CD4-positive, alpha-beta T cell (primary cell): ENCODE data around the gene SRR. TPM values are rescaled to one million over a fixed set of nuclear protein-coding genes. Genes with fewer than 3 reads are reported as not detected.

ENCODE experiments used
- ATAC-seq: fragments of 200-7000 bp; cut with Tn5 transposase; one replicate; pipeline ENCODE4 v1.10.0; 2022; ENCODE audit warnings: mild to moderate bottlenecking; ENCODE audit not compliant: poor library complexity
- CTCF ChIA-PET: fragments of 350-600 bp; sonication (Branson Sonifier 250); formaldehyde crosslinking; loops from one replicate; lab custom pipeline; 2021; ENCODE audit warnings: antibody characterized with exemption, inconsistent platforms; lab: Charles Lee
- POLR2A ChIA-PET: fragments of 350-600 bp; sonication (Branson Sonifier 250); formaldehyde crosslinking; loops from one replicate; lab custom pipeline; 2021; ENCODE audit warnings: antibody characterized with exemption, inconsistent platforms; lab: Charles Lee
- DNase-seq, 14 experiments: peaks; one replicate each; pipeline ENCODE4 v3.0.0-alpha.2; 2013 to 2020; ENCODE audit warnings: mixed read lengths in 2 of 14
- H3K27ac ChIP-seq, 2 donors: one replicate each; pipeline versions ENCODE4 v1.5.1 to v1.7.0; 2013; ENCODE audit warnings: low read length in 2 of 2, low read depth in 1 of 2, mild to moderate bottlenecking in 1 of 2
- H3K27me3 ChIP-seq, 2 experiments: 1 replicate in 1 of 2; 2 replicates in 1 of 2; pipeline versions ENCODE4 v1.6.1 to v1.7.0; 2013; ENCODE audit warnings: low read length in 2 of 2, control low read depth in 1 of 2, mild to moderate bottlenecking in 1 of 2, moderate library complexity in 1 of 2; ENCODE audit not compliant: insufficient read depth in 2 of 2, control insufficient read depth in 1 of 2
- H3K36me3 ChIP-seq: one replicate; pipeline ENCODE4 v1.6.1; 2013; ENCODE audit warnings: low read length, control low read depth; ENCODE audit not compliant: insufficient read depth
- H3K4me1 ChIP-seq: one replicate; pipeline ENCODE4 v1.6.1; 2013; ENCODE audit warnings: low read length, control low read depth; ENCODE audit not compliant: insufficient read depth
- H3K4me3 ChIP-seq: one replicate; pipeline ENCODE4 v1.5.1; 2013; ENCODE audit warnings: mild to moderate bottlenecking, low read length, moderate library complexity
- H3K9me3 ChIP-seq, 2 experiments: 1 replicate in 1 of 2; 2 replicates in 1 of 2; pipeline versions ENCODE4 v1.6.1 to v1.7.0; 2013; ENCODE audit warnings: low read length in 2 of 2, mild to moderate bottlenecking in 2 of 2, control low read depth in 1 of 2, moderate library complexity in 1 of 2; ENCODE audit not compliant: control insufficient read depth in 1 of 2, insufficient read depth in 1 of 2
- H3K27ac Mint-ChIP-seq: one replicate; pipeline ENCODE4 v1.8.0; 2020; ENCODE audit warnings: mixed read lengths
- H3K27me3 Mint-ChIP-seq: one replicate; pipeline ENCODE4 v1.8.0; 2021; ENCODE audit warnings: mixed read lengths
- H3K36me3 Mint-ChIP-seq: one replicate; pipeline ENCODE4 v1.8.0; 2021; ENCODE audit warnings: low read depth, mixed read lengths
- H3K4me1 Mint-ChIP-seq: one replicate; pipeline ENCODE4 v1.8.0; 2021; ENCODE audit warnings: low read depth, mixed read lengths
- H3K4me3 Mint-ChIP-seq: one replicate; pipeline ENCODE4 v1.8.0; 2020; ENCODE audit warnings: mild to moderate bottlenecking, mixed read lengths
- H3K9me3 Mint-ChIP-seq: one replicate; pipeline ENCODE4 v1.8.0; 2020; ENCODE audit warnings: mixed read lengths
- CTCF ChIP-seq: fragments of 200-600 bp; IDR thresholded peaks from one replicate; pipeline ENCODE4 v1.8.0; 2022; ENCODE audit warnings: antibody characterized with exemption, mild to moderate bottlenecking
- intact Hi-C, 2 experiments: fragments of 100-400 bp; cut with DNase I in 1 of 2; cut with micrococcal nuclease in 1 of 2; formaldehyde crosslinking; loops; one replicate each; pipeline versions ENCODE4 v1.15.1 to v1.9.0; 2023 to 2025; cut with DNase I, micrococcal nuclease
- total RNA-seq, 174 experiments: library from RNA in 2 of 174; stranded (reverse) in 2 of 174; gene quantifications; one replicate each; pipeline ENCODE4 v1.2.3 and lab custom pipeline; 2021 to 2026

The SRR gene
- total RNA-seq, 2 experiments from 2014 or later = 2.5 to 2.8 TPM

GRCh38 chr17:2366747-2367494 lies 63.2 kb downstream of the SRR start:
- Histone ChIP-seq H3K36me3 (peaks cover 43% of the 10 kb centered on the region), H3K27me3 (no peaks in the 10 kb centered on the region), H3K9me3 (no peaks in the 10 kb centered on the region), H3K4me1 (no peaks in the 10 kb centered on the region), H3K27ac (no peak overlapping the region), H3K4me3 (no peak overlapping the region)
- no peak for DNase-seq
- CTCF ChIA-PET = interaction anchor here (1.1 kb wide), 1 partner anchor 13 kb away, joined by 3 read pairs; no protein-coding TSS in a partner anchor
- Mint-ChIP-seq H3K4me1 (no peaks in the 10 kb centered on the region), H3K4me3 (no peak overlapping the region), H3K36me3 (peaks cover 52% of the 10 kb centered on the region), H3K27me3 (no peaks in the 10 kb centered on the region), H3K27ac (no peak overlapping the region), H3K9me3 (no peaks in the 10 kb centered on the region)
- POLR2A ChIA-PET = no interaction called here
- no peak for ATAC-seq
- intact Hi-C loops = no loop called here
- TF ChIP-seq CTCF = no peak

GRCh38 chr17:2368359-2368758 lies 64.6 kb downstream of the SRR start:
- DNase-seq (no peak), ATAC-seq (no peak)
- H3K27me3 Mint-ChIP-seq = no peaks in the 10 kb centered on the region
- H3K9me3 Mint-ChIP-seq = no peaks in the 10 kb centered on the region
- H3K4me1 Mint-ChIP-seq = no peaks in the 10 kb centered on the region
- no peak overlapping the region for H3K4me3 ChIP-seq
- H3K27me3 ChIP-seq = no peaks in the 10 kb centered on the region
- H3K4me1 ChIP-seq = no peaks in the 10 kb centered on the region
- H3K4me3 Mint-ChIP-seq = no peak overlapping the region
- H3K36me3 ChIP-seq = peaks cover 43% of the 10 kb centered on the region
- no peaks in the 10 kb centered on the region for H3K9me3 ChIP-seq
- TF ChIP-seq CTCF = no peak
- ChIA-PET POLR2A (no interaction called here), CTCF (interaction anchor here (1.1 kb wide), 1 partner anchor 15 kb away, joined by 3 read pairs; no protein-coding TSS in a partner anchor)
- intact Hi-C loops = no loop called here
- no peak overlapping the region for H3K27ac ChIP-seq
- no peak overlapping the region for H3K27ac Mint-ChIP-seq
- peaks cover 48% of the 10 kb centered on the region for H3K36me3 Mint-ChIP-seq

- CTCF ChIA-PET = interaction anchor here (0.8 kb wide), 1 partner anchor 30 kb away, joined by 4 read pairs; no protein-coding TSS in a partner anchor
- H3K36me3 ChIP-seq = peaks cover 42% of the 10 kb centered on the region
These were observed 65.3 kb downstream of the SRR start for GRCh38 chr17:2369039-2369438.

More at GRCh38 chr17:2369039-2369438, 65.3 kb downstream of the SRR start:
- no peaks in the 10 kb centered on the region for H3K27me3 Mint-ChIP-seq
- Histone ChIP-seq H3K4me1 (no peaks in the 10 kb centered on the region), H3K27me3 (no peaks in the 10 kb centered on the region), H3K4me3 (no peak overlapping the region), H3K9me3 (no peaks in the 10 kb centered on the region), H3K27ac (no peak overlapping the region)
- intact Hi-C loops = no loop called here
- no peaks in the 10 kb centered on the region for H3K9me3 Mint-ChIP-seq
- H3K4me3 Mint-ChIP-seq = no peak overlapping the region
- no peaks in the 10 kb centered on the region for H3K4me1 Mint-ChIP-seq
- no peak for TF ChIP-seq CTCF
- no peak overlapping the region for H3K27ac Mint-ChIP-seq
- DNase-seq (no peak), ATAC-seq (no peak)
- H3K36me3 Mint-ChIP-seq = peaks cover 51% of the 10 kb centered on the region
- POLR2A ChIA-PET = no interaction called here
